Endothelial cell of coronary artery (primary cell): ENCODE data around the gene CLDN34. TPM values are rescaled to one million over a fixed set of nuclear protein-coding genes. Genes with fewer than 3 reads are reported as not detected.

Source experiments
- total RNA-seq: library from RNA; depleted of rRNA; stranded (reverse); fragments of >200 nt; gene quantifications from 2 replicates; pipeline ENCODE4 v1.2.3, GENCODE V29; 2014

Gene CLDN34, protein sequence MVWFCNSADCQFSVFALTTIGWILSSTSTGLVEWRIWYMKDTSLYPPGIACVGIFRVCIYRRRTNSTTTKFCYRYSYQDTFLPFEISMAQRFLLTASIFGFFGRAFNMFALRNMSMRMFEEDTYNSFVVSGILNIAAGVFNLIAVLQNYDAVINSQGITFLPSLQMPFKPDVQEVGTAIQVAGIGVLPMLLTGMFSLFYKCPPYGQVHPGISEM
- total RNA-seq = 0.09 TPM in 1 of 2 replicates, not detected in the other

GRCh38 chrX:9966775-9967408 lies at the start of gene CLDN34:
Gene CLDN34 (plus strand): TSS chrX:9967358. CDS start chrX:9967358, 0 bp downstream.

Other genes starting within 250 kb of the CLDN34 start
- gene GPR143, start 201.5 kb upstream of the CLDN34 start, total RNA-seq = 2.6 and 3.1 TPM in 2 replicates
- 5.4 and 5.7 TPM in 2 replicates for gene SHROOM2, start 180.9 kb upstream of the CLDN34 start, total RNA-seq
- gene CLCN4, start 189.6 kb downstream of the CLDN34 start, total RNA-seq = 7.4 and 9.1 TPM in 2 replicates